GM23338 (cell line): ENCODE results near the gene TMTC2.

ENCODE experiments used
- CREB1 ChIP-seq: fragments of 250-450 bp; sonication (Bioruptor Pico); IDR thresholded peaks from 2 replicates; pipeline ENCODE4 v1.5.0; 2020; ENCODE audit warnings: low read depth, mild to moderate bottlenecking, moderate library complexity
- EZH2 ChIP-seq: fragments of 200-600 bp; sonication (generic); IDR thresholded peaks from one replicate; pipeline ENCODE4 v1.8.0; 2017; ENCODE audit warnings: antibody characterized with exemption, mild to moderate bottlenecking, low read depth; ENCODE audit not compliant: unreplicated experiment
- EZH2phosphoT487 ChIP-seq: fragments of 200-600 bp; sonication (generic); IDR thresholded peaks from one replicate; pipeline ENCODE4 v1.8.1; 2018; ENCODE audit warnings: antibody characterized with exemption; ENCODE audit not compliant: unreplicated experiment
- JUNB ChIP-seq: IDR thresholded peaks from one replicate; pipeline ENCODE4 v1.6.1; 2016; ENCODE audit warnings: antibody characterized with exemption; ENCODE audit not compliant: unreplicated experiment
- NANOG ChIP-seq: IDR thresholded peaks from 2 replicates; pipeline ENCODE4 v1.6.1; 2016; ENCODE audit warnings: antibody characterized with exemption, borderline replicate concordance
- POLR2AphosphoS5 ChIP-seq: IDR thresholded peaks from 2 replicates; pipeline ENCODE4 v1.6.1; 2016; ENCODE audit warnings: antibody characterized with exemption, low read depth
- ZNF331 ChIP-seq: fragments of 250-450 bp; sonication (Bioruptor Pico); IDR thresholded peaks from 2 replicates; pipeline ENCODE4 v1.5.0; 2020; ENCODE audit warnings: low read depth, mild to moderate bottlenecking, moderate library complexity
- TF ChIP-seq, protein P1 (sequence below), 2 experiments: fragments of 200-600 bp in 1 of 2; sonication (generic) in 1 of 2; conservative IDR thresholded peaks; 2 replicates each; pipeline versions ENCODE4 v1.5.1 to v1.6.1; 2016 to 2017; ENCODE audit warnings: antibody characterized with exemption in 2 of 2, low read depth in 2 of 2, mild to moderate bottlenecking in 2 of 2, moderate library complexity in 1 of 2
- TF ChIP-seq, protein P2 (sequence below): IDR thresholded peaks from 2 replicates; pipeline ENCODE4 v1.6.1; 2016; ENCODE audit warnings: antibody characterized with exemption
- TF ChIP-seq, protein P3 (sequence below): IDR thresholded peaks from one replicate; pipeline ENCODE4 v1.6.1; 2018; ENCODE audit warnings: antibody characterized with exemption; ENCODE audit not compliant: unreplicated experiment

DNA sequence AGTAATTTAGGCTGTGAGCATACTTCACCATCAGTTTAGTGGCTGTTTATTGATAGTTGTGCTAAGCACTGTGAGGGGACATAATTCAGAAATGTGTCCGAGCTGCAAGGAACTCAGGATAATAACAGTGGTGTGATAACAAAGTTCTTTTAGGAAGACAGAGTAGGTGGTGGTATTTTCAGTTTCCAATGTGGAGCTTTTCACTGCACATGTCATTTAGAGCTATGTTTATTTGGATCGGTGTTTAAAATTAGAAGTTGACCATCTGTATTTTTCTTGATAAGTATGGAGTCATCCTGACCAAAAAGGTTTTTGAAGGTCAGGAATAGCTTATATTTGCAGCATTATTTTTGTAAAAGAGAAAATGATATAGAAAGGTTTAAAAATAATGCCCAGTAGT, 443.5 kb downstream of the TMTC2 start:
- TF ChIP-seq, protein P1, sequence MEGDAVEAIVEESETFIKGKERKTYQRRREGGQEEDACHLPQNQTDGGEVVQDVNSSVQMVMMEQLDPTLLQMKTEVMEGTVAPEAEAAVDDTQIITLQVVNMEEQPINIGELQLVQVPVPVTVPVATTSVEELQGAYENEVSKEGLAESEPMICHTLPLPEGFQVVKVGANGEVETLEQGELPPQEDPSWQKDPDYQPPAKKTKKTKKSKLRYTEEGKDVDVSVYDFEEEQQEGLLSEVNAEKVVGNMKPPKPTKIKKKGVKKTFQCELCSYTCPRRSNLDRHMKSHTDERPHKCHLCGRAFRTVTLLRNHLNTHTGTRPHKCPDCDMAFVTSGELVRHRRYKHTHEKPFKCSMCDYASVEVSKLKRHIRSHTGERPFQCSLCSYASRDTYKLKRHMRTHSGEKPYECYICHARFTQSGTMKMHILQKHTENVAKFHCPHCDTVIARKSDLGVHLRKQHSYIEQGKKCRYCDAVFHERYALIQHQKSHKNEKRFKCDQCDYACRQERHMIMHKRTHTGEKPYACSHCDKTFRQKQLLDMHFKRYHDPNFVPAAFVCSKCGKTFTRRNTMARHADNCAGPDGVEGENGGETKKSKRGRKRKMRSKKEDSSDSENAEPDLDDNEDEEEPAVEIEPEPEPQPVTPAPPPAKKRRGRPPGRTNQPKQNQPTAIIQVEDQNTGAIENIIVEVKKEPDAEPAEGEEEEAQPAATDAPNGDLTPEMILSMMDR (conservative IDR thresholded peaks at IDR 0.05; ENCODE audit: low read depth in 2 of 2) = no peak
- TF ChIP-seq EZH2phosphoT487 = no peak
- no peak for TF ChIP-seq ZNF331 (CRISPR knock-in tag)
- TF ChIP-seq POLR2AphosphoS5 = no peak
- no peak for TF ChIP-seq NANOG
- no peak for TF ChIP-seq CREB1
- no peak for TF ChIP-seq JUNB
- TF ChIP-seq EZH2 = no peak
- TF ChIP-seq, protein P2, sequence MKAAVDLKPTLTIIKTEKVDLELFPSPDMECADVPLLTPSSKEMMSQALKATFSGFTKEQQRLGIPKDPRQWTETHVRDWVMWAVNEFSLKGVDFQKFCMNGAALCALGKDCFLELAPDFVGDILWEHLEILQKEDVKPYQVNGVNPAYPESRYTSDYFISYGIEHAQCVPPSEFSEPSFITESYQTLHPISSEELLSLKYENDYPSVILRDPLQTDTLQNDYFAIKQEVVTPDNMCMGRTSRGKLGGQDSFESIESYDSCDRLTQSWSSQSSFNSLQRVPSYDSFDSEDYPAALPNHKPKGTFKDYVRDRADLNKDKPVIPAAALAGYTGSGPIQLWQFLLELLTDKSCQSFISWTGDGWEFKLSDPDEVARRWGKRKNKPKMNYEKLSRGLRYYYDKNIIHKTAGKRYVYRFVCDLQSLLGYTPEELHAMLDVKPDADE = no peak
- TF ChIP-seq, protein P3, sequence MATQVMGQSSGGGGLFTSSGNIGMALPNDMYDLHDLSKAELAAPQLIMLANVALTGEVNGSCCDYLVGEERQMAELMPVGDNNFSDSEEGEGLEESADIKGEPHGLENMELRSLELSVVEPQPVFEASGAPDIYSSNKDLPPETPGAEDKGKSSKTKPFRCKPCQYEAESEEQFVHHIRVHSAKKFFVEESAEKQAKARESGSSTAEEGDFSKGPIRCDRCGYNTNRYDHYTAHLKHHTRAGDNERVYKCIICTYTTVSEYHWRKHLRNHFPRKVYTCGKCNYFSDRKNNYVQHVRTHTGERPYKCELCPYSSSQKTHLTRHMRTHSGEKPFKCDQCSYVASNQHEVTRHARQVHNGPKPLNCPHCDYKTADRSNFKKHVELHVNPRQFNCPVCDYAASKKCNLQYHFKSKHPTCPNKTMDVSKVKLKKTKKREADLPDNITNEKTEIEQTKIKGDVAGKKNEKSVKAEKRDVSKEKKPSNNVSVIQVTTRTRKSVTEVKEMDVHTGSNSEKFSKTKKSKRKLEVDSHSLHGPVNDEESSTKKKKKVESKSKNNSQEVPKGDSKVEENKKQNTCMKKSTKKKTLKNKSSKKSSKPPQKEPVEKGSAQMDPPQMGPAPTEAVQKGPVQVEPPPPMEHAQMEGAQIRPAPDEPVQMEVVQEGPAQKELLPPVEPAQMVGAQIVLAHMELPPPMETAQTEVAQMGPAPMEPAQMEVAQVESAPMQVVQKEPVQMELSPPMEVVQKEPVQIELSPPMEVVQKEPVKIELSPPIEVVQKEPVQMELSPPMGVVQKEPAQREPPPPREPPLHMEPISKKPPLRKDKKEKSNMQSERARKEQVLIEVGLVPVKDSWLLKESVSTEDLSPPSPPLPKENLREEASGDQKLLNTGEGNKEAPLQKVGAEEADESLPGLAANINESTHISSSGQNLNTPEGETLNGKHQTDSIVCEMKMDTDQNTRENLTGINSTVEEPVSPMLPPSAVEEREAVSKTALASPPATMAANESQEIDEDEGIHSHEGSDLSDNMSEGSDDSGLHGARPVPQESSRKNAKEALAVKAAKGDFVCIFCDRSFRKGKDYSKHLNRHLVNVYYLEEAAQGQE = no peak
